HTERT RPE-1 (cell line): ENCODE data around the gene TMEM108.

Source experiments
- in situ Hi-C: fragments of 300-500 bp; cut with MboI; formaldehyde crosslinking; loops from 4 replicates; pipeline ENCODE4 v1.14.3; 2020; ENCODE audit warnings: low sequenced_read_pairs

Gene TMEM108

DNA sequence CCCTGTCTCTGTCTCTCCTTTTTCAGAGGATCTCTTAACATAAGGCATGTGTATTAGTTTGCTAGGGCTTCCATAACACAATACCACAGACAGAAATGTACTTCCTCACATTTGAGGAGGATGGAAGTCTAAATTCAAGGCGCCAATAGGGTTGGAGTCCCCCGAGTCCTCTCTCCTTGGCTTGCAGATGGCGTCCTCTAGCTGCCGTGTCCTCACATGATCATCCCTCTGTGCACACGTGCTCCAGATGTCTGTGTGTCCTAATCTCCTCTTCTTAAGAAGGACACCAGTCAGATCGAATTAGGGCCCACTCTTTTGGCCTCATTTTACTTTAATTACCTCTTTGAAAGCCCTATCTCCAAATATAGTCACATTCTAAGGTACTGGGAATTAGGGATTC is 338.6 kb downstream of the TMEM108 start:
- in situ Hi-C loops = no loop called here

DNA sequence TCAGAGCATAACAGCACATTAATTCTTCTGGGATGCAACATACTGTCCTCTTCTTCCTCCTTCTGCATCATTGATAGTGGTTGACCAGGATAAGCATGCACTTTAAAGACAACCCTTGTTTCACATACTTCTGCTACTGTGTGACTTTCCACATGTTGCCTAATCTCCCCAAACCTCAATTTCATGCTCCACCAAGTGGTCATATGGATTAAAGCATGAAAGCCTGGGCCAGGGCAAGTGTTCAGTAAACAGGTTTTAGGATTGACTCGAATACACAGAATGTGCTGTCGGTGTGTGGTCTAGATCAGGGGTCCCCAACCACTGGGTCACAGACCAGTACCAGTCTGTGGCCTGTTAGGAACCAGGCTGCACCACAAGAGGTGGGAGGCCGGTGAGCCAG is 339.2 kb downstream of the TMEM108 start:
- in situ Hi-C loops = no loop called here

DNA sequence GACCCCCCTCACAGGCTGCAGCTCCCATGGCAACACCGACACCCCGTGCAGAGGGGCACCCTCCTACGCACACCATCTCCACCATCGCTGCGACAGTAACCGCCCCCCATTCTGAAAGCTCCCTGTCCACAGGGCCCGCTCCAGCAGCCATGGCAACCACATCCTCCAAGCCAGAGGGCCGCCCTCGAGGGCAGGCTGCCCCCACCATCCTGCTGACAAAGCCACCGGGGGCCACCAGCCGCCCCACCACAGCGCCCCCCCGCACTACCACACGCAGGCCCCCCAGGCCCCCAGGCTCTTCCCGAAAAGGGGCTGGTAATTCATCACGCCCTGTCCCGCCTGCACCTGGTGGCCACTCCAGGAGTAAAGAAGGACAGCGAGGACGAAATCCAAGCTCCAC is 341.7 kb downstream of the TMEM108 start:
- in situ Hi-C loops = no loop called here

DNA sequence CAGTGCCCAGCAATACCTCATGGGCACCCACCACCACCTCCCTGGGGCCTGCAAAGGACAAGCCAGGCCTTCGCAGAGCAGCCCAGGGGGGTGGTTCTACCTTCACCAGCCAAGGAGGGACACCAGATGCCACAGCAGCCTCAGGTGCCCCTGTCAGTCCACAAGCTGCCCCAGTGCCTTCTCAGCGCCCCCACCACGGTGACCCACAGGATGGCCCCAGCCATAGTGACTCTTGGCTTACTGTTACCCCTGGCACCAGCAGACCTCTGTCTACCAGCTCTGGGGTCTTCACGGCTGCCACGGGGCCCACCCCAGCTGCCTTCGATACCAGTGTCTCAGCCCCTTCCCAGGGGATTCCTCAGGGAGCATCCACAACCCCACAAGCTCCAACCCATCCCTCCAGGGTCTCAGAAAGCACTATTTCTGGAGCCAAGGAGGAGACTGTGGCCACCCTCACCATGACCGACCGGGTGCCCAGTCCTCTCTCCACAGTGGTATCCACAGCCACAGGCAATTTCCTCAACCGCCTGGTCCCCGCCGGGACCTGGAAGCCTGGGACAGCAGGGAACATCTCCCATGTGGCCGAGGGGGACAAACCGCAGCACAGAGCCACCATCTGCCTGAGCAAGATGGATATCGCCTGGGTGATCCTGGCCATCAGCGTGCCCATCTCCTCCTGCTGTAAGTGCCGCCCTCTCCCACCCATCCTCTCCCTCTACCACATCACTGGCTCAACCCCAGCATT is 342.5 kb downstream of the TMEM108 start:
- in situ Hi-C loops = no loop called here

DNA sequence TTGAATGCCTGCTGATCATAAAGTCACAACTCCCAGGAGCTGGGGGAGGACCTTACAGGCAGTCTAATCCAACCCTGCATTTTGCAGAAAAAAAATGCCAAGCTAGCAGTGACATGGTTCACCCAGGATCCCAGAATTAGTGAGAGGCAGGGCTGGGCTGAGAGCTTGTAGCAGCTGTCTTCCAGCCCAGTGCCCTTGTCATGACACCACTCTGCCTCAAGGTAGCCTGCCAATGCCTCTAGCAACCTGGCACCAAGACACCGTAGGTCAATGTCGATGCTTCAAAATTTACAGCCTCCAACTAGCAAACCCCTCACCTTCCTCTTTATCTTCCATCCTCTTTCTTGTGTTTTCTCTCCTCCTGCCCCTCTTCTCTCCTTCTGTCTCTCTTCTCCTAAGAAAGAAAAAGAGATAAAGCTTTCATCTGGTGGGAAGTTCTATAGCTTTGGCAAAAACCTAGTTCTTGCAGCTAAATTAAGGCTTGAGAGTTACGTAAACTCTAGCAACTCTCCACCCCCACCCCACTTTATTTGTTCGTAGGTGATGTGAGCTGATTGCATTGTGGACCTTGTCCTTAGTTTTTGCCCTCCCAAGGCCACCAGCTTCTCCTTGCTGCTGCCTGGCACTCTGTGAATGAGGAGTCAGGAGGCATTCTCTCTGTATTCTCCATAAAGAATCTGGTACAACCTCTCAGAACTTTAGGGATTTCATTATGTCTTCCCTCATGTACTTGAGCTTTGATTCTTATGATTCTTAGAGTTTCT is 343.3 kb downstream of the TMEM108 start:
- in situ Hi-C loops = no loop called here

DNA sequence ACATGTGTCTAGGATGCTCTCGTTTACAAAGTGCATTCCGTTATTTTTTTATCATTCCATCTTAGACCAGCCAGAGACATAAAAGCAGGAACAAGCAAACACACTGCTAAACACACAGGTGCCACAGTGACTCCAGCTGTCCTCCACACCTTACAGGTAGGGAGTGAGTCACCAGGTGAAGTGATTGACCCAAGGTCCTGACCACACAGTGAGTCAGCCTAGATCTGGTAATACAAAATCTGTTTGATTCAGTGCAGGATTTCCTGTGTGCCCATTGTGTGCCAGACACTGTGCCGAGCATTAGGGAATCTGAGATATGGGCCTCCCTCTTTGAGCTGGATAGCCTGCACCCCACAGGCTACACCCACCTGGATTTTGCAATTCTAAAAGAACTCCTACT is 345.0 kb downstream of the TMEM108 start:
- in situ Hi-C loops = no loop called here

DNA sequence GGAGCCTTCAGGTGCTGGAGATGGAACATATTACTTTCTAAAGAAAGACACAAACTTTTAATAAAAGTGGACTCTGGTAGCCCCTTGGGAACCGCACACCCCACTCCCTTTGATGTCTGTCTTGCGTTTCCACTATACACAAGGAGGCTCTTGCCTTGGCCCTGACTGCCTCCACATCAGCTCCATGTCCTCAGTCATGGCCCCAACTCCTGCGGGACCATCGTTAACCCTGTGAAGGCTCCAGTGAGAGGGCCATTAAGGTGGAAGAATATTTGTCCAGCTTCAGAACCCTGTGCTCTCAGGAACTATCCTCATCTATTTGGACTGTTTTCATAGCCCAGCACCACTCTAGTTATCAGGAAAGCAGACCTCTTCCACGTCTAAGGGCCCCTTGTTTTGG is 345.6 kb downstream of the TMEM108 start:
- in situ Hi-C loops = no loop called here

DNA sequence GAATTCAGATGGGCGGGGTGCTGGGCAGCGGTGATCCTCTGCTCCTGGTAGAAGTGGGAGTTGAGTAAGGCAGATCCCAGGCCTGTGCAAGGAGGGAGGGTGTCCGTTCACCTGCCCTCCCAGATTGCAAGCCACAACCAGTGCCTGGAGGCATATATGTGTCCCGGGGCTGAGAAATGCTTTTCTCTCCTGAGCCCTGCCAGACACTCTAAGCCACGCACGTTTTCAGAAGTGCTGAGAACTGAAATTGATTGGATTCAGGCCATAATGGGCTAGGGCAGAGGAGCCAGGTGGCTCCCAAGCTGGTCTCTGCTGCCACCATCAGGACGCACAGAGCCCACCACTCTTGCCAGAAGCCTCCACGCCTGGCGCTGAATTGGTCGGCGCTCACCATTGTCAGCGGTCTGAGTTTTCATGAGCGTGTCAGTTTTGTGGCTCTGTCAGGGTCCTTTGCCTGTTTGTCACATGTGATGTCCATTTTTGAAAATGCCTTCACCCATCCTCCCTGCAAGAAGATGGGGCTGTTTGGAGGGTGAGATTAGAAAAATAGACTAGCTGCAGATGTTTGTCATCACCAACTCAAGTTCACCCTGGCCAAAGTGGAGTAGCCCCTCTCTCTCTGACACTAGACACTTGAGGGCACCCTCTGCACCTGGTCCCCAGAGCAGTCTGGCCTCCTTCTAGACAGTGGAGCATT is 346.3 kb downstream of the TMEM108 start:
- in situ Hi-C loops = no loop called here

DNA sequence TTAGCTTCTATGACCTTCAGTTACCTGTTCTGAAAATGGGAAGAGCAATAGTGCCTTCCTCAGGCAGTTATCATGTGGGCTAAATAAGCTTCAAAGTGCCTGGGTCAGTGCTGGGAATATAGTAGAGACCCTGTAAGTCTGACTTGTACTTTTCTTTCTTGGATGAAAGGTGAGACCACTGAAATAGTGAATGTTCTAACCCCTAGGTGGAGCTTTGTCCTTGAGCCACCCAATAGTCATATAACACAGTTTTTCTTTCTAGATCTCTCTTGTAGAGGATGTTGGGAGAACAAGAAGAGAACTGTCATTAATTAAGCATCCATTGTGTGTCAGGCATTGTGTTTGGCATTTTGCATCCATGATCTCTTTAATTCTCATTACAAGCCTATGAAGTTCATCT is 348.7 kb downstream of the TMEM108 start:
- in situ Hi-C loops = no loop called here

DNA sequence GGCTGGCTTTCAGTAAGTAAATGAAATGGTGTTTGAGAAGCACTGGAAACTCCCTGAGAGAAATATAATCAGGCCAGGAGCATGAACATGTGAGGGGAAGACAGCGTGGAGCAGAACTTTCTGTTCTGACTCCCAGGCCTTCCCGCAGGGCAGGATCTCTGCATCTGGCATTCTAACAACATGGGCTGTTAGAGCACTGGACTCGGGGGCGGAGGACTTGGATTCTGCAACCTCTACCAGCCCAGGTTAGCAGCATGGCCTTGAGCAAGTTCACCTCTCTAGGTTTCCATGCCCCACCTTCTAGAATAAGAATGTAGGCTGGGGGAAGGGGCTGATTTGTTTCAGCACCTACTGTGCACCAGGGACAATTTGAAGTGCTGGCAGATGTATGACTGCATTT is 349.1 kb downstream of the TMEM108 start:
- in situ Hi-C loops = no loop called here

DNA sequence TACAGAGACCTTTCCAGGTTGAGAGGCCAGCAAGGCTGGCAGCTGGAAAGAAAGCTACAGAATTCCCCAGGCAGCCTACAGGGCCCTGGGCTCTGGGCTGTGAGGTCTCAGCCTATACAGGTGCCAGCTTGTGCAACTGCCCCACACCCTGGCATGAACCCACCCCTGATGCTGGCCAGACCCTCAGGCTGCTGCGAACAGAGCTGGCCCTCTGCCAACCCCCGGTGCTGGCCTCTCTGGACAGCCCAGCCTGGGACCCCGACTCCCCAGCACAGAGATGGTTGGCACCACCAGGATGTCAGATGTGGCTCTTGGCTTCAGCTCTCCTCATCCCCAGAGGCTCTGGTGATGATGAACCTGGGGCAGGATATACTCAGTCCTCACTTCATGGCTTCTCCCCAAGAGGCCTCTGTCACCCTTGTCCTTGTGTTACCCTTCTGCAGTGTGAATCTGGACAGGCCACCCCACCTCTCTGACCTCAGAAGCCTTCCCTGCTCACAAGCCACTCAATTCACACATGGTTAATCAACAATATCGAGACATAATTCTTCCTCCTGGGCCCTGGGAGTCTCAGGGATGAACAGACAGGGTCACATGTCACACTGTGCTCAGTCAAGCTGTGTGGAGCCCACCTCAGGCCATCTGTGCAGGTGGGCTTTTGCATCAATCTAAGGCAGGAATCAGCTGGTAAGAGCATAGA is 350.7 kb downstream of the TMEM108 start:
- in situ Hi-C loops = no loop called here

DNA sequence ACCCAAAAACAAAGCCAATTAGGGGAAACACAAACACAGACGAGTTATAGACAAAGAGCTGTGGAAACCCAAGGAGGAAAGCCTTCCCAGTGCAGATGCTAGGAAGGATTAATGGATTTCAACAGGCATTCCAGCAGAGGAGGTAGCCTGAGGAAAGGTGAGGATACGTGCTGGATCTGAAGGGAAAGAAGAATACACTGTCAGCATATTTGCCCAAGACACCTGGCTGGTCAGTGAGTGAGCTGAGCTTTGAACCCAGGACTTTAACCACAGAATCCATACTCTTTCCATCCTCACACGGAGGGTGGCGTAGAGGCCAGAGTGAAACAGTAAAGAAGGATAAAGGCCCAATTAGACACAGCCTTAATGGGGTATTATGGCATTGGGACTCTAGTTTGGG is 352.5 kb downstream of the TMEM108 start:
- in situ Hi-C loops = no loop called here

DNA sequence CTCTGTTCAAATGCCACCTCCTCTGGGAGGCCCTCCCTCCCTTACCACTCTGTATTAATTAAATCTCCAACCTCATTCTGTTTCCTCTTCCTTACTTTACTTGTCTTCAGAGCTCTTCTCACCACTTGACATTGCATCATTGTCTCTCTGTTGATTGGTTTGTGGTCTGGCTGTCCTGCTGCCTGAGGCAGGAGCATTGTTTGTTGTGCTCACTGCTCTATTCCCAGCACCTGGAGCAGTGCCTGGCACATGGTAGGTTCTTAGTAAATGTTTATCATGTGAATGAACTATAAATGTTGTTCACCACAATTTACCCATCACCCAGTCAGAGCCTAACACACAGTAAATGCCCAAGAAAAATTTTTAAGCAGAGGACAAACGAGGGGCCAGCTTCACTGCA is 355.0 kb downstream of the TMEM108 start:
- in situ Hi-C loops = no loop called here

DNA sequence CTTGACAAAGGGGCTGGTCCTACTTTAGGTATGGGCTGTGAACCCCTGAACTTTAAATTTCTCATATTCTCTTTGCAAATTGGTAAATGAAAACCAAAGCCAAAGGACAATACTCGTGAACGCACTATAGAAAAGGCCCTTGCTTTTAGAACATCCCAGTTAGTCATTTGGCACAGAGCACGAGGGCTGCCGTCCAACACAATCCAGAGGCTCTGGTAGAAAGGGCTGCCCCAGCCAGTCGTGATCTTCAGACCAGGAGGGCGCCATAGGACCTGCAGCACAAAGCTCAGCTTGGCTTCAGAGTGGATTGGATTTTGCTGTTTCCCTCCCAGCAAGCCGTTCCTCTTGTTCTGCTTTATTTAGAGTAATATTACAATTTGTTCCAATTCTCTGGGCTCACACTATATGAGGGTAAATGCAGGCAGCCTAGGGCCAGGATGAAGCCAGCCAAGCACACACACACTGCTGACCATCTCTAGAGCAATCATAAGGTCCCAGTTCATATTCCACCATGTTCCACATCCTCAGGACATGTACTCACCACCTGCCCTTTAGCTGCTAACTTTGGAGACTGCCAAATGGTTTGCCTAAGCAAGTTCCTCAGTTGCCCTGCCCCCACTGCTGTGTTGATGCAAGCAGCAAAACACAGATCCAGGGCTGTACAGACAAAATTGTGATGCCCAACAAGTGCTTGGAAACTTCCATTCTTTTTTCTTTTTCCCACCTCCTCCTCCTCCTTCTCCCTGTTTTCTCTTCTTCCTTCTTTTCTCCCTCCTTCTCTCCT is 355.7 kb downstream of the TMEM108 start:
- in situ Hi-C loops = no loop called here

DNA sequence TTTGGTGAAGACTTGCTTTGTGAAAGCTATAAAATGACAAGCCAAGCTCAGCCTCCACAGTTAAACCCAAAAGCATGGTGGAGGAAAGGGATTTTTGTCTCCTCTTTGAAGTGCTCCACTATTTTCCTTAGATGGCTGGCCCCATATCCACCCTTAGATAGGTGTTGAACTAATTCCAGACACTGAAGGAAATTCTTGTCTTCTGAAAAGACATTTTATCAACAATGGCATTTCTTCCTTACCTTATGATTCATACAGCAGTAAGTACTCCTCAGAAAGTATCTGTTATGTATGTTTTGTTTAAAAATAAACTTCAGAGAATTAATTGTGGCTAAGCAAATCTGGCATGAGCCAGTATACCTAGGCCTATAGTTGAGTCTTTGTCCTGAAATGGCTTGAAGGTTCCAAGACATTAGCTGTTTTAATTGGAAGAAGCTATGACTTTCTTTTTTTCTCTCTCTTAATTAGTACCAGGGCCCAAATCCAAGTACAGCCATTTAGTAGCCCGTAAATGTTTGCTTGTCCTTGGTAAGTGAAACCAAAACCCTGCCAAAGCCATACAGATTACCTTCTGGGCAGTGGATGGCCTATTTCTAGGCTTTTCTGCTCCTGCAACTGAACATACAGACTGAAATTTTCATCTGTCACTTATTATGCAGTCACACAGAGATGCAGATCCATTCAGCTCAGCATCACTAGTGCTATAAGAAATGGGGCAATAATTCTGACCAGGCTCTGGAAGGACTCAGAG is 356.5 kb downstream of the TMEM108 start:
- in situ Hi-C loops = no loop called here

DNA sequence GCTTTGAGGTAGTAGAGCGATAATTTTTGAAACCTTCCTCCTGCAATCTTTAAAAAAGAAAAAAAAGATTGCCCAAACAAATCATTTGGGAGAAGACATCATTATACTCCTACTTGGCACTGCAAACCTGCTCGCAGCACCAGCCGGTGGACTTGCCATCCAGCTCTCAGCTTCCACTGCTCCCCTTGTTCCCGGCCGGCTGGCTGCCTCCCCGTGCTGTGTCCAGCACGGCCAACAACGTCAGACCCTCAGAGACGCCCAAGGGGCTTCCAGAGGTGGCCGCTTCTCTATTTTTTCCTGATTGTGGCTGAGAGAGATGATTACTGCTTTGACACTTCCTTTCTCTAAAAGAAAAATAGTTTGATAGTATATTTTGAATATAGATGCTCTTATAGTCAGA is 358.7 kb downstream of the TMEM108 start:
- in situ Hi-C loops = no loop called here

DNA sequence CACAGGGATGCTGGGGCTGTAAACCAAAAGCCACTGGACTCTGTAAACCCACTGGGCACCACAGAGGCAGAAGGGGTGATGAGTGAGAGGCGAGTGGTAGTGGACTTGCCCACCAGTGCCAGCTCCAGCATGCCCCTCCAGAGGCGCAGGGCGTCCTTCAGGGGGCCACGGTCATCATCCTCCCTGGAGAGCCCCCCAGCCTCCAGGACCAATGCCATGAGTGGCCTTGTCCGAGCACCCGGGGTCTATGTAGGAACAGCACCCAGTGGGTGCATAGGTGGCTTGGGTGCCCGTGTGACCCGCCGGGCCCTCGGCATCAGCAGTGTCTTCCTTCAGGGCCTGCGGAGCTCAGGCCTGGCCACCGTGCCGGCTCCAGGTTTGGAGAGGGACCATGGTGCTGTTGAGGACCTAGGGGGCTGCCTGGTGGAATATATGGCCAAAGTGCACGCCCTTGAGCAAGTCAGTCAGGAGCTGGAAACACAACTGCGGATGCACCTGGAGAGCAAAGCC is 361.9 kb downstream of the TMEM108 start, which contains the start of gene BFSP2:
BFSP2 (plus strand) TSS at position 51 of the 510 bp plus-strand sequence; CDS start at position 79, 28 bp downstream.
- in situ Hi-C loops = no loop called here

DNA sequence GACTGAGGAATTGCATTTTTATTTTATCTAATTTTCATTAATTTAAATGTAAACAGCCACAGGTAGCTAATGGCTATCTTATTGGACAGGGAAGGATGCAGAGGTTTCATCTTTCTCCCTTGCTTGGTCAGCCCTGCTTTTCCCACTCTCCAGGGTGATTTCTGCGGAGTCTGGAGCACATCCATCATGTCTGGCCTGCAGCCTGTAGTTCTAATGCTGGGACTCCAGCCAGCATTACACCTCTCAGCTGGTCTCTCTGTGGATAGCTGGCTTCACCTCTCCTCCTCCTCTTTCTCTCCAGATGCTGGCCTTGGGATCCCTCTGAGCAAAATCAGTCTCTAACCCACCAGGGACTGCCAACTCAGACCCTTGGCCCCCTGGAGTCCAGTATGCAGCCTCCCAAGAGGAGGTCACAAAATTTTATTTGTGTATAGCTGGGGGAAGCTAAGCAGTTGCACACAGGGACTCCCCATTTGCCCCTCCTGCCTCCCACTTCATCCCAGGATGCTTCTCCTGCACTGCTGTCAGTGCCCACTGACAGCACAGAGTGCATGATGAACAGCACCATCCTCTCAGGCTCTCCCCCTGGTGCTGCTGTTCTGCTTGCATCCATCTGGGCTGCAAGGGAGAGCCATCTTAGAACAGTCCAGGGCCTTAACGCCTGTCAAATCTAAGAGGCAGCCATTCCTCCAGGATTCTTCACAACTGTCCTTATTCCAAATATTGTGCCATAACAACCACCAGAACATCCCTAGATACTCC is 363.4 kb downstream of the TMEM108 start:
- in situ Hi-C loops = no loop called here

DNA sequence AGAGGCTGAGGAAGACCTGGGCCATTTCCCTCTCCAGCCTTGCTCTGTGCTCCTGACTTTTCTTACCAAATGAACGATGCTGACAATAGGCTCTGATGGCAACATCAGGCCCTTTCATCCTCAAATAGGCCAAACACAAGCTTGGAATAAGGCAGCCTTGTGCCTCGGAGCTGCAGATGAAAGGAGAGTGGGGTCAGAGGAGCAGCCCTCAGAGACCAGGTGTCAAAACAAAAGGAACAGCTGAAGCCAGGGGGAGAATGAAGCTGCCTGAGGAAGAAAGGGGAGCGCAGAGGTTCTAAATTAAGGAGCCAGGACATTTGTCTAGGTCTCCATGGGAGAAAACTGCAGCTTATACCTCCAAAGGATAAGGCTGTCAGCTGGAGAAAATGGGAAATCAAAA is 366.7 kb downstream of the TMEM108 start:
- in situ Hi-C loops = no loop called here
